GM19324 (cell line): ENCODE results near the gene ZNF678.
"Not testable (repeated sequence)": the region's sequence is repeated elsewhere in the genome, so short reads cannot be mapped to it uniquely, and the experiment has no call there.

Source experiments
- ATAC-seq: cut with Tn5 transposase; IDR thresholded peaks from one replicate; pipeline ENCODE4 v1.9.1; 2021; ENCODE audit warnings: mild to moderate bottlenecking, moderate library complexity; ENCODE audit not compliant: unreplicated experiment, low FRiP score

Gene ZNF678

DNA sequence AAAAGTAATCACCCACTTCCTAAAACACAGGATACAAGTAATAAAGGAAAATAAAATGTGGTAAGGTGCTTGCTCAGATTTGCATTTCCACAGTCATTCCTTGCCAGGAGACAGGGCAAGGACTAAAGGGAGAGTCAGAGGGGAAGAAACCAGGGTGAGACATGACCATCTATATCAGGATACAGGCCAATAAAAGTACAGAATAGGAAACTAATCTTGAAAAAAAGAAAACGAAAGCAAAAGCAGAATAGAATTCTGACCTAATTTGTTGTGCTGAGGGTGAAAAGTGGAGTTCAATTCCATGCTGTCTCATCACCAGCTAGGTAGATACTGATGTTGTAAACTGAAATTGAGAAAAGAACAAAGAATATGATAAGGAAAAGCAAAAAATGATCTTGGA, 144.5 kb downstream of the ZNF678 start:
- ATAC-seq = no peak

DNA sequence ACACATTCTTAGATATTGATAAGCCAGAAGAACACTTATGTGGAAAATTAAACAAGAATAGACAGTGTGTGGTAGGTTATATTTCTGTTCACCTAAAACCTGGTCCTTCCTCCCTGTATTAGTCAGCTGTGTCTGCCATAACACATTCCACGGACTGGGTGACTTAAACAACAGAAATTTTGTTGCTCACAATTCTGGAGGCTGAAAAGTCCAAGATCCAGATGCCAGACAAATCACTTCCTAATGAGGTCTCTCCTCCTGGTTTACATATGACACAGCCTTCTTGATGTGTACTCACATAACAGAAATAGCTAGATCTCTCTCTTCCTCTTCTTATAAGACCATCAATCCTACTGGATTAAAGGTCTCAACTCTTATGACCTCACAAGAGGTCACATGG, 146.1 kb downstream of the ZNF678 start:
- no peak for ATAC-seq

DNA sequence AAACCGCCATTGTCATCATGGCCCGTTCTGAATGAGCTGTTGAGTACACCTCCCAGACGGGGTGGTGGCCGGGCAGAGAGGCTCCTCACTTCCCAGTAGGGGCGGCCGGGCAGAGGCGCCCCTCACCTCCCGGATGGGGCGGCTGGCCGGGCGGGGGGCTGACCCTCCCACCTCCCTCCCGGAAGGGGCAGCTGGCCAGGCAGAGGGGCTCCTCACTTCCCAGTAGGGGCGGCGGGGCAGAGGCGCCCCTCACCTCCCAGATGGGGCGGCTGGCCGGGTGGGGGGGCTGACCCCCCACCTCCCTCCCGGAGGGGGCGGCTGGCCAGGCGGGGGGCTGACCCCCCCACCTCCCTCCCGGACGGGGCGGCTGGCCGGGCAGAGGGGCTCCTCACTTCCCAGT, 147.1 kb downstream of the ZNF678 start:
- ATAC-seq = not testable (repeated sequence)

DNA sequence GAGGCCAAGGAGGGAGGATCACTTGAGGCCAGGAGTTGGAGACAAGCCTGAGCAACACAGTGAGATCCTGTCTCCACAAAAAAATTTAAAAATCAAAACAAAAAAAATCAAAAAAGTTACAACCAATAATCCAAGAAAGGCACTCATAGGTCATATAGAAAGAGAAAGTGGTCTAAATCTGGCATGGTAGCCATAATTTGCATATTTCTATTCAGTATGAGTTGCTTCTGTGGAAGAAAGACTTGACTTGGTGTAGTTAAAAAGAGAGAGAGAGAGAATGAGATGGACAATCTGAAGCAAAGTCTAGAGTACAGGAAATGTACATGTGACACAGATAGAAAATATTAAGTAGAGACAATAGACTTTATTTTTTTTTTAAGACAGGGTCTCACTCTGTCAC, 149.3 kb downstream of the ZNF678 start:
- ATAC-seq = no peak

GRCh38 chr1:227718932-227719331, 155.6 kb downstream of the ZNF678 start:
- ATAC-seq = no peak

DNA sequence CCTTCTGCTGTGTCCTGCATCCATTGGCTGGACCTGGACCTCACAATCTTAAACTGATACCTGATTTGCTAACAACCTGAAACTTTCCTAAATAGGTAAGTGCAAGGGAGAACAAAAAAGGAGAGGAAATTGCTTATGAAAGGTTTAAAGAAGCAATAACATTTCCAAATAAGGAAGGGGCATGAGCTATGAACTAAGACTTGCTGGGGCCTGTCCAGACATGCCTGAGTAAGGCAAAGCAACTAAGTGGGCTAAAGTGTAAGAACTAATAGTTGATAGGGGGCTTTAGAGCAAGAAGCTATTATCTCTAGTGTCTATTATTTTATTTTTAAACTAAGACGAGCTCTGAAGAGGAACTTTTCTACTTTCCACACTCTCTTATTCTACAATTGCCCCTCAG, 160.1 kb downstream of the ZNF678 start:
- ATAC-seq = no peak

- no peak for ATAC-seq
Observed at GRCh38 chr1:227725046-227725445, 161.7 kb downstream of the ZNF678 start.

- no peak for ATAC-seq
Observed at GRCh38 chr1:227726318-227726717, 163.0 kb downstream of the ZNF678 start.
